Activated CD8-positive, alpha-beta memory T cell treated with anti-CD3 and anti-CD28 coated beads, Interleukin-2, amount 50 U/mL, for 48 hours (primary cell): ENCODE data around the gene PYGB.
"Not testable (repeated sequence)": the region's sequence is repeated elsewhere in the genome, so short reads cannot be mapped to it uniquely, and the experiment has no call there.

Source experiments
- DNase-seq: peaks from one replicate; pipeline ENCODE4 v3.0.0-alpha.2; 2020

PYGB gene

GRCh38 chr20:25314497-25315417, 66.9 kb downstream of the PYGB start:
- peak; percentile 40 for DNase-seq

- peak; percentile 36 for DNase-seq
These were observed 67.7 kb downstream of the PYGB start for GRCh38 chr20:25315418-25316210.

GRCh38 chr20:25316506-25317190, 68.8 kb downstream of the PYGB start:
- peak; percentile 37 for DNase-seq

GRCh38 chr20:25317351-25318075, 69.6 kb downstream of the PYGB start:
- DNase-seq: peak; percentile 37

- DNase-seq: peak; percentile 43
These were observed 70.8 kb downstream of the PYGB start for GRCh38 chr20:25318471-25319240.

- DNase-seq: peak; percentile 40
These were observed 71.6 kb downstream of the PYGB start for GRCh38 chr20:25319241-25320034.

- peak; percentile 25 for DNase-seq
These were observed 72.3 kb downstream of the PYGB start for GRCh38 chr20:25320035-25320800.

GRCh38 chr20:25321262-25321831, 73.5 kb downstream of the PYGB start:
- DNase-seq: peak; percentile 28

GRCh38 chr20:25321991-25322390, 74.1 kb downstream of the PYGB start:
- no peak for DNase-seq

- DNase-seq: no peak
These were observed 75.8 kb downstream of the PYGB start for GRCh38 chr20:25323496-25324246.

- DNase-seq: no peak
These were observed 76.5 kb downstream of the PYGB start for GRCh38 chr20:25324412-25324811.

GRCh38 chr20:25325073-25325472, 77.2 kb downstream of the PYGB start:
- no peak for DNase-seq

GRCh38 chr20:25325997-25326396, 78.1 kb downstream of the PYGB start:
- no peak for DNase-seq

GRCh38 chr20:25327521-25328235, 79.8 kb downstream of the PYGB start:
- no peak for DNase-seq

- no peak for DNase-seq
These were observed 81.1 kb downstream of the PYGB start for GRCh38 chr20:25328954-25329498.

GRCh38 chr20:25334972-25335371, 87.1 kb downstream of the PYGB start:
- DNase-seq: not testable (repeated sequence)

- no peak for DNase-seq
These were observed 88.9 kb downstream of the PYGB start for GRCh38 chr20:25336561-25337422.
